H1 (cell line): ENCODE results near the gene SRSF2. TPM values are rescaled to one million over a fixed set of nuclear protein-coding genes. Genes with fewer than 3 reads are reported as not detected.

Source experiments
- CTCF ChIA-PET: fragments of 300-600 bp; sonication (Branson Sonifier 250); formaldehyde crosslinking; loops from one replicate; lab custom pipeline; 2021; ENCODE audit not compliant: partially characterized antibody; lab: Charles Lee
- POLR2A ChIA-PET: fragments of 300-600 bp; sonication (Branson Sonifier 250); formaldehyde crosslinking; loops from one replicate; lab custom pipeline; 2021; ENCODE audit warnings: inconsistent platforms; ENCODE audit not compliant: partially characterized antibody; lab: Charles Lee
- DNase-seq, 2 experiments: peaks; one replicate each; pipeline versions ENCODE4 v3.0.0 to v3.0.0-alpha.2; 2010 to 2022; ENCODE audit warnings: low spot score in 2 of 2, low read depth in 1 of 2, mixed read lengths in 1 of 2
- FAIRE-seq: peaks from 2 replicates; lab custom pipeline; 2011; peaks lifted over from hg19 to GRCh38; lab: Jason Lieb, UNC
- H2AFZ ChIP-seq: 2 replicates; pipeline ENCODE4 v1.8.1; 2012; ENCODE audit warnings: low read length, inconsistent platforms
- H2AK5ac ChIP-seq: 2 replicates; pipeline ENCODE4 v1.6.1; 2013; ENCODE audit warnings: low read depth, low read length
- H2BK120ac ChIP-seq: replicated peaks from 2 replicates; pipeline ENCODE3; 2013; ENCODE audit warnings: low read depth, low read length, inconsistent platforms
- H2BK12ac ChIP-seq: 2 replicates; pipeline ENCODE4 v1.6.1; 2013; ENCODE audit warnings: low read depth, low read length
- H2BK15ac ChIP-seq: 2 replicates; pipeline ENCODE4 v1.6.1; 2013; ENCODE audit warnings: low read length
- H2BK20ac ChIP-seq: 2 replicates; pipeline ENCODE4 v1.6.1; 2013; ENCODE audit warnings: low read length
- H2BK5ac ChIP-seq: 2 replicates; pipeline ENCODE4 v1.6.1; 2013; ENCODE audit warnings: low read depth, low read length
- H3K14ac ChIP-seq: 2 replicates; pipeline ENCODE4 v1.6.1; 2013; ENCODE audit warnings: inconsistent platforms; ENCODE audit not compliant: insufficient read length
- H3K18ac ChIP-seq: 2 replicates; pipeline ENCODE4 v1.6.1; 2013; ENCODE audit warnings: low read length; ENCODE audit errors: extremely low read depth
- H3K23ac ChIP-seq: 2 replicates; pipeline ENCODE4 v1.6.1; 2013; ENCODE audit warnings: inconsistent platforms; ENCODE audit not compliant: insufficient read length
- H3K23me2 ChIP-seq: 2 replicates; pipeline ENCODE4 v1.6.1; 2013; ENCODE audit warnings: low read depth, low read length
- H3K27ac ChIP-seq: 2 replicates; pipeline ENCODE4 v1.6.1; 2011; ENCODE audit warnings: low read depth, low read length, inconsistent platforms
- H3K27me3 ChIP-seq, 4 experiments: replicated peaks in 1 of 4; 1 replicate in 1 of 4; 2 replicates in 3 of 4; pipeline versions ENCODE4 v1.6.1 to v1.8.1; 2011 to 2013; ENCODE audit warnings: low read length in 3 of 4, mild to moderate bottlenecking in 3 of 4, inconsistent platforms in 2 of 4, mixed read lengths in 2 of 4, moderate library complexity in 1 of 4; ENCODE audit not compliant: control insufficient read depth in 3 of 4, insufficient read depth in 3 of 4; ENCODE audit errors: extremely low read depth in 1 of 4
- H3K36me3 ChIP-seq, 4 experiments: 2 replicates each; pipeline versions ENCODE4 v1.6.1 to v1.8.1; 2011 to 2013; ENCODE audit warnings: mild to moderate bottlenecking in 4 of 4, low read length in 3 of 4, moderate library complexity in 2 of 4, control low read depth in 1 of 4, inconsistent platforms in 1 of 4; ENCODE audit not compliant: insufficient read depth in 4 of 4, control insufficient read depth in 2 of 4
- H3K4ac ChIP-seq: replicated peaks from 2 replicates; pipeline ENCODE3; 2013; ENCODE audit warnings: low read length, low read depth, mixed read lengths, inconsistent platforms; ENCODE audit not compliant: insufficient read length
- H3K4me1 ChIP-seq, 4 experiments: replicated peaks in 1 of 4; 1 replicate in 1 of 4; 2 replicates in 3 of 4; pipeline versions ENCODE4 v1.6.1 to v1.8.1; 2011 to 2013; ENCODE audit warnings: low read length in 3 of 4, inconsistent platforms in 2 of 4, mixed read lengths in 1 of 4; ENCODE audit not compliant: insufficient read depth in 4 of 4, control insufficient read depth in 3 of 4
- H3K4me2 ChIP-seq, 2 experiments: 2 replicates each; pipeline versions ENCODE4 v1.6.1 to v1.8.1; 2011 to 2013; ENCODE audit warnings: low read depth in 2 of 2, low read length in 2 of 2, control low read depth in 1 of 2, inconsistent platforms in 1 of 2, mild to moderate bottlenecking in 1 of 2; ENCODE audit not compliant: insufficient read depth in 1 of 2
- H3K4me3 ChIP-seq, 4 experiments: fragments of 200-600, 300-600 bp in 1 of 4; sonication (generic), shearing (Covaris generic), sonication (Bioruptor Twin) in 1 of 4; 2 replicates each; pipeline versions ENCODE4 v1.5.1 to v1.8.1; 2011 to 2016; ENCODE audit warnings: low read length in 4 of 4, low read depth in 3 of 4, control low read depth in 2 of 4, inconsistent platforms in 2 of 4, mild to moderate bottlenecking in 2 of 4, mixed read lengths in 1 of 4, moderate library complexity in 1 of 4; ENCODE audit not compliant: insufficient read depth in 2 of 4; ENCODE audit errors: extremely low read depth in 1 of 4
- H3K56ac ChIP-seq: replicated peaks from 2 replicates; pipeline ENCODE3; 2013; ENCODE audit warnings: low read depth, mild to moderate bottlenecking, mixed read lengths, low read length, inconsistent platforms; ENCODE audit not compliant: insufficient read length
- H3K79me1 ChIP-seq: 2 replicates; pipeline ENCODE4 v1.6.1; 2013; ENCODE audit warnings: low read depth, low read length, control low read depth
- H3K79me2 ChIP-seq, 2 experiments: 2 replicates each; pipeline versions ENCODE4 v1.6.1 to v1.8.1; 2012 to 2013; ENCODE audit warnings: low read length in 2 of 2, mild to moderate bottlenecking in 2 of 2, inconsistent platforms in 1 of 2; ENCODE audit not compliant: insufficient read depth in 2 of 2, control insufficient read depth in 1 of 2
- H3K9ac ChIP-seq, 4 experiments: replicated peaks in 1 of 4; 1 replicate in 1 of 4; 2 replicates in 3 of 4; pipeline versions ENCODE4 v1.6.1 to v1.8.1; 2011 to 2013; ENCODE audit warnings: low read depth in 3 of 4, low read length in 3 of 4, control low read depth in 2 of 4, mild to moderate bottlenecking in 2 of 4, moderate library complexity in 2 of 4, inconsistent platforms in 1 of 4; ENCODE audit errors: extremely low read depth in 1 of 4
- H3K9me3 ChIP-seq, 2 experiments: 2 replicates each; pipeline versions ENCODE4 v1.6.1 to v1.8.1; 2012 to 2013; ENCODE audit warnings: mild to moderate bottlenecking in 2 of 2, moderate library complexity in 2 of 2, control low read depth in 1 of 2, inconsistent platforms in 1 of 2, low read depth in 1 of 2, low read length in 1 of 2, mixed read lengths in 1 of 2; ENCODE audit not compliant: insufficient read depth in 2 of 2
- H4K20me1 ChIP-seq, 2 experiments: replicated peaks in 1 of 2; 2 replicates each; pipeline versions ENCODE3 to v1.8.1; 2011 to 2013; ENCODE audit warnings: inconsistent platforms in 2 of 2, low read length in 2 of 2, mild to moderate bottlenecking in 1 of 2; ENCODE audit not compliant: insufficient read depth in 2 of 2, control insufficient read depth in 1 of 2
- H4K5ac ChIP-seq: 2 replicates; pipeline ENCODE4 v1.6.1; 2013; ENCODE audit warnings: low read length, low read depth, mixed read lengths, inconsistent platforms; ENCODE audit not compliant: insufficient read length
- H4K8ac ChIP-seq: 2 replicates; pipeline ENCODE4 v1.8.0; 2013; ENCODE audit warnings: mild to moderate bottlenecking, moderate library complexity, low read length, inconsistent platforms; ENCODE audit not compliant: insufficient read depth; ENCODE audit errors: extremely low read depth
- H4K91ac ChIP-seq: replicated peaks from 2 replicates; pipeline ENCODE3; 2013; ENCODE audit warnings: low read length, mixed read lengths, inconsistent platforms; ENCODE audit not compliant: insufficient read length
- NRF1 ChIP-seq: IDR thresholded peaks from 2 replicates; pipeline ENCODE4 v1.6.1; 2011; ENCODE audit warnings: mild to moderate bottlenecking, low read depth, low read length, improper control_type of control experiment
- POLR2A ChIP-seq, 2 experiments: IDR thresholded peaks; 1 replicate in 1 of 2; 2 replicates in 1 of 2; pipeline ENCODE4 v1.6.1; 2011; ENCODE audit warnings: low read depth in 2 of 2, low read length in 2 of 2, mild to moderate bottlenecking in 2 of 2; ENCODE audit errors: control extremely low read depth in 1 of 2
- POLR2AphosphoS5 ChIP-seq: IDR thresholded peaks from 2 replicates; pipeline ENCODE4 v1.6.1; 2011; ENCODE audit warnings: low read depth, low read length
- SIN3A ChIP-seq, 2 experiments: IDR thresholded peaks in 1 of 2; conservative IDR thresholded peaks in 1 of 2; 2 replicates each; pipeline ENCODE4 v1.6.1; 2011 to 2012; ENCODE audit warnings: low read length in 2 of 2, improper control_type of control experiment in 1 of 2, low read depth in 1 of 2, mild to moderate bottlenecking in 1 of 2
- SP1 ChIP-seq: IDR thresholded peaks from 2 replicates; pipeline ENCODE4 v1.6.1; 2011; ENCODE audit warnings: low read depth, low read length
- WGBS, 2 experiments: shearing (Covaris generic) in 1 of 2; methylation state at CpG; one replicate each; pipeline versions ENCODE4 v1.1.6 to v1.1.7; 2013 to 2015; ENCODE audit warnings: low lambda C conversion rate in 2 of 2, mixed read lengths in 2 of 2, inconsistent platforms in 1 of 2, low coverage in 1 of 2, missing lambda C conversion rate in 1 of 2; ENCODE audit not compliant: insufficient replicate concordance in 2 of 2, insufficient coverage in 1 of 2, insufficient read length in 1 of 2; ENCODE audit errors: extremely low coverage in 1 of 2, missing lambda C conversion rate in 1 of 2; 5-methylcytosine and 5-hydroxymethylcytosine counted together
- polyA plus RNA-seq, 7 experiments: library from polyadenylated mRNA; depleted of rRNA in 3 of 7; stranded (reverse) in 5 of 7; unstranded in 2 of 7; fragments of >200 nt in 5 of 7; fragments of 200-250 nt in 2 of 7; gene quantifications; 1 replicate in 5 of 7; 2 replicates in 1 of 7; 4 replicates in 1 of 7; pipeline versions ENCODE4 v1.2.1 to v1.2.3, GENCODE V29; 2011 to 2013; ENCODE audit warnings: missing spikeins in 2 of 7, mixed read lengths in 2 of 7
- total RNA-seq: library from RNA; stranded (reverse); fragmentation: NEBNext Ultra II Directional; extraction: Animal tissue kit (Norgen Biotek cat#: 25700); gene quantifications from 2 replicates; pipeline ENCODE4 v1.2.1, GENCODE V29; 2021
- TF ChIP-seq, protein P1 (sequence below): IDR thresholded peaks from 2 replicates; pipeline ENCODE4 v1.6.1; 2012; ENCODE audit warnings: inconsistent platforms

SRSF2 gene
- total and polyA plus RNA-seq, 2 of the 8 experiments (the other 6 are each of a cell fraction or from before 2014, with no cell fraction given), result 397 to 401 TPM

DNA sequence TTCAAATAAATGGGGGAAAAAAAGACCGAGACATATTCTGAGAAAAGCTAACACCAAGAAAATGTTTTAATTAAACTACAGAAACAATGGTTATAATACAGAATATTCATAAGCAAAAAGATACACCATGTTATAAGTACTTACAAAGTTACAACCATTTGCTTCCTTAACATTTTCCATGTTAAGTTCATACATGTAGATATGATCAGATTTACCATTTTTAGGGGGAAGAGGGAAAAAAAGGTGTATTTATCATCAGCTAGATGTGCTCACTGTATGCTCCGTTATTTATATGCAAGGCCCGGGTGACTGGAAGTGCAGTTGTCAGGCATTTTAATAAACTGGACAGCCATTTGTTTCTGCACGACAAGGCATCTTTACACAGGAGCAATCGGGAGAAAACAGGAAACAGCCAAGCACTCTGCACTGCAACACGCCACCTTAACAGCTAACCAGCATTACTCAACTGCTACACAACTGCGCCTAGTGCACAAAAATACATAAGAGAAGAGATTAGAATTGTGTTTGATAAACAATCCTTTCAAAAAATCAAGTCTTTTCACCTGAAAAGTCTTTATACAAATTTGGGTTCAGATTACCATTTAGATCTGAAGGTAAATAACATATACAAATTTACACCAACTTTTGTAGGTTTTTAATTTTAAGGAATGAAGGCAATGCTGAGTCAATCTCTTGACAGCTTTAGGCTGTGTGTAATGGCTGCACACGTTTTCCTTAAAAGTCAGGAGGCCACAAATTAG is 2.9 kb downstream of the SRSF2 start:
- H3K36me3 ChIP-seq, result peaks cover 17 to 51% (median 36%) of the 10 kb centered on the region in 4 experiments
- no peaks in the 10 kb centered on the region for H3K27me3 ChIP-seq
- H2AFZ ChIP-seq, result no peak overlapping the region
- no peak overlapping the region for H3K9ac ChIP-seq
- H3K4ac ChIP-seq, result no peak overlapping the region
- peak overlapping the region; percentile 72 to 88 for H3K4me2 ChIP-seq
- no peak overlapping the region for H3K18ac ChIP-seq
- H3K79me1 ChIP-seq, result peaks cover 4% of the 10 kb centered on the region; the same call in 1 of the 2 replicates
- H2BK20ac ChIP-seq, result no peak overlapping the region
- FAIRE-seq (no peak), DNase-seq (no peak)
- H3K14ac ChIP-seq, result no peak overlapping the region
- WGBS, 2 experiments, result 79% methylated on average over 8 of the region's 8 CpGs; no CpG with 5 or more reads in 1 of the 2 experiments
- peaks cover 9% of the 10 kb centered on the region; the same call in 1 of the 2 replicates for H3K23me2 ChIP-seq
- H3K4me1 ChIP-seq, result peaks cover 3 to 12% (median 7%) of the 10 kb centered on the region in 4 experiments; a peak in 6 of 7 replicates
- no peak overlapping the region for H4K5ac ChIP-seq
- H2AK5ac ChIP-seq, result no peak overlapping the region
- no peak overlapping the region for H3K56ac ChIP-seq
- H4K8ac ChIP-seq, result peak overlapping the region; percentile 73; the same call in 1 of the 2 replicates
- peaks cover 16 to 63% of the 10 kb centered on the region in 2 experiments for H3K79me2 ChIP-seq
- H3K9me3 ChIP-seq, result no peaks in the 10 kb centered on the region
- peak overlapping the region; percentile 88 to 100 (median 98); a peak in 6 of 8 replicates for H3K4me3 ChIP-seq
- no peak overlapping the region for H3K23ac ChIP-seq
- no peak overlapping the region for H2BK5ac ChIP-seq
- H2BK12ac ChIP-seq, result no peak overlapping the region
- no peak overlapping the region for H3K27ac ChIP-seq
- TF ChIP-seq POLR2AphosphoS5 (peak; percentile 72; the same call in 1 of the 2 replicates), POLR2A (IDR thresholded peaks at IDR 0.05; ENCODE audit: control extremely low read depth in 1 of 2, low read depth in 2 of 2, low read length in 2 of 2) (peak; percentile 33 to 55), SP1 (peak; percentile 47; the same call in 1 of the 2 replicates), SIN3A (conservative IDR thresholded peaks at IDR 0.05 in 1 of 2, IDR thresholded peaks at IDR 0.05 in 1 of 2; ENCODE audit: low read depth in 1 of 2, low read length in 2 of 2) (no peak), NRF1 (no peak)
- TF ChIP-seq, protein P1, sequence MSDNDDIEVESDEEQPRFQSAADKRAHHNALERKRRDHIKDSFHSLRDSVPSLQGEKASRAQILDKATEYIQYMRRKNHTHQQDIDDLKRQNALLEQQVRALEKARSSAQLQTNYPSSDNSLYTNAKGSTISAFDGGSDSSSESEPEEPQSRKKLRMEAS, result no peak
- ChIA-PET POLR2A (interaction anchor here (0.8 to 9.2 kb wide), 11 partner anchors 8 to 333 kb away, joined by 3 to 181 read pairs (median 5); partner anchors contain the start of genes JMJD6 and METTL23), CTCF (interaction anchor here (0.6 to 1.8 kb wide), 3 partner anchors 18 to 155 kb away, joined by 3 to 6 read pairs (median 3); no protein-coding TSS in a partner anchor)
- H2BK120ac ChIP-seq, result no peak overlapping the region
- H4K91ac ChIP-seq, result no peak overlapping the region
- H4K20me1 ChIP-seq, result peaks cover 17% of the 10 kb centered on the region in 2 experiments
- H2BK15ac ChIP-seq, result no peak overlapping the region
